Stomach (tissue), 4 donors: ENCODE results near the gene SLAMF6.

Experiments
- POLR2A ChIP-seq, 4 donors: fragments of 450-650 bp; IDR thresholded peaks; one replicate each; pipeline ENCODE4 v1.6.1; 2016; ENCODE audit warnings: antibody characterized with exemption in 4 of 4, control low read depth in 2 of 4, mild to moderate bottlenecking in 1 of 4, moderate library complexity in 1 of 4
- POLR2AphosphoS5 ChIP-seq, 3 donors: sonication (generic); formaldehyde crosslinking; IDR thresholded peaks; one replicate each; pipeline ENCODE4 v1.6.1; 2016; ENCODE audit warnings: antibody characterized with exemption in 3 of 3

DNA sequence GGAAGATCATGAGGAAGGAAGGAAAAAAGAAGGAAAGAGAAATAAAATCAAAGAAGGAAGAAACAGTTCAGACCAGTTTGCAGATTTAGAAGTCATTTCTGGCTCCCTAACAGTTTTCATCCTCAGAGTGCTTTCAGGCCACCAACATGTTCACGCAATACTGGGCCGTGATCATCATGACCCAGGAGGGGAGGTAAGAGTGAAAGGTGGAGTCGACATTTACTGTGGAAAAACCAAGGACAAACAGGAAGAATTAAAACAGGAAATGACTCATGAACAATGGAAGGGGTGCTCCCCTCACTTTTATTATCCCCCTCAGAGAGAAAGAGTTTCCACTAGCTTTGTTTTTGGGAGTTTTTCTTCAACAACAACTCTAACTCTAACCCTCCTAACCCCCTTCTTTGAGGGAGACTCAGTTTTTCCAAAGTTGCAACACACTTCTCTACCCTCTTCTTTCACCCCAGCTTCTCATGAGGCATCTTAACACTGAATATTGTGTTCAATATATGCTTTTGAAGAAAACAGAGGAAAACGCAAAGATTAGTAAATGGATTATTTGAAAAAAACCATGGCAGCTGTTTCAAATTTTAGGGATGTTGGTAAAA lies 62.3 kb downstream of the SLAMF6 start:
- TF ChIP-seq POLR2A (IDR thresholded peaks at IDR 0.05) (no peak), POLR2AphosphoS5 (IDR thresholded peaks at IDR 0.05) (no peak)
